Measurements from ENCODE around the gene DESI1.
"Not testable (repeated sequence)": the region's sequence is repeated elsewhere in the genome, so short reads cannot be mapped to it uniquely, and the experiment has no call there.

Gene DESI1

DNA sequence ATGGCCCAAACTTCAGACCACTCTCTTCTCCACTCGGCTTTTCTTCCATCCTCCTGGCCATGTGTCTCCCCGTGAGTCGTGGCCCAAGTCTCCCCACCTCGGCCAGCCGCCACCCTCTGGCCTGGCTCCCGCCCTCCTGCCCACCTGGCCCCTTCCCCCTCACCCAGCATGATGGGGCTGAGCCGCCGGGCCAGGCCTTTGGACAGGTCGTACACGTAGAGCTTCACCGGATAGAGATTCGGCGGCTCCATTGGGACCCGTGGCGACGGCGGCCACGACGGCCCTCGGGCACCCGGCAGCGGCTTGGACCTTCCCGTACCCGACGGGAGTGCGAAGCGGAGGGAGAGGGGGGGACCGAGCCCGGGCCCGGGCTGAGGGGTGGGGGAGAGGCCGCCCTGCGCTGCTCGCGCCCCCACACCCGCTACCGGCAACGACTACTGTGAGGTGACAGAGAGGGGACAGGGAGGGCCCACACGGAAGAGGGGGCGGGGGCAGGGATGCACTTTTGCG, at the start of gene DESI1:
Gene DESI1, minus strand, starts transcription at position 455 of the 510 bp plus-strand sequence. Its CDS starts 204 bp downstream, at position 251.
- TF ChIP-seq, protein P1, sequence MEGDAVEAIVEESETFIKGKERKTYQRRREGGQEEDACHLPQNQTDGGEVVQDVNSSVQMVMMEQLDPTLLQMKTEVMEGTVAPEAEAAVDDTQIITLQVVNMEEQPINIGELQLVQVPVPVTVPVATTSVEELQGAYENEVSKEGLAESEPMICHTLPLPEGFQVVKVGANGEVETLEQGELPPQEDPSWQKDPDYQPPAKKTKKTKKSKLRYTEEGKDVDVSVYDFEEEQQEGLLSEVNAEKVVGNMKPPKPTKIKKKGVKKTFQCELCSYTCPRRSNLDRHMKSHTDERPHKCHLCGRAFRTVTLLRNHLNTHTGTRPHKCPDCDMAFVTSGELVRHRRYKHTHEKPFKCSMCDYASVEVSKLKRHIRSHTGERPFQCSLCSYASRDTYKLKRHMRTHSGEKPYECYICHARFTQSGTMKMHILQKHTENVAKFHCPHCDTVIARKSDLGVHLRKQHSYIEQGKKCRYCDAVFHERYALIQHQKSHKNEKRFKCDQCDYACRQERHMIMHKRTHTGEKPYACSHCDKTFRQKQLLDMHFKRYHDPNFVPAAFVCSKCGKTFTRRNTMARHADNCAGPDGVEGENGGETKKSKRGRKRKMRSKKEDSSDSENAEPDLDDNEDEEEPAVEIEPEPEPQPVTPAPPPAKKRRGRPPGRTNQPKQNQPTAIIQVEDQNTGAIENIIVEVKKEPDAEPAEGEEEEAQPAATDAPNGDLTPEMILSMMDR (conservative IDR thresholded peaks at IDR 0.05; ENCODE audit: low read length): no peak
- H3K4me3 ChIP-seq (ENCODE audit: low read length): peak within 1 kb of the TSS; percentile 97
- DNase-seq (ENCODE audit: low read depth): no peak

DNA sequence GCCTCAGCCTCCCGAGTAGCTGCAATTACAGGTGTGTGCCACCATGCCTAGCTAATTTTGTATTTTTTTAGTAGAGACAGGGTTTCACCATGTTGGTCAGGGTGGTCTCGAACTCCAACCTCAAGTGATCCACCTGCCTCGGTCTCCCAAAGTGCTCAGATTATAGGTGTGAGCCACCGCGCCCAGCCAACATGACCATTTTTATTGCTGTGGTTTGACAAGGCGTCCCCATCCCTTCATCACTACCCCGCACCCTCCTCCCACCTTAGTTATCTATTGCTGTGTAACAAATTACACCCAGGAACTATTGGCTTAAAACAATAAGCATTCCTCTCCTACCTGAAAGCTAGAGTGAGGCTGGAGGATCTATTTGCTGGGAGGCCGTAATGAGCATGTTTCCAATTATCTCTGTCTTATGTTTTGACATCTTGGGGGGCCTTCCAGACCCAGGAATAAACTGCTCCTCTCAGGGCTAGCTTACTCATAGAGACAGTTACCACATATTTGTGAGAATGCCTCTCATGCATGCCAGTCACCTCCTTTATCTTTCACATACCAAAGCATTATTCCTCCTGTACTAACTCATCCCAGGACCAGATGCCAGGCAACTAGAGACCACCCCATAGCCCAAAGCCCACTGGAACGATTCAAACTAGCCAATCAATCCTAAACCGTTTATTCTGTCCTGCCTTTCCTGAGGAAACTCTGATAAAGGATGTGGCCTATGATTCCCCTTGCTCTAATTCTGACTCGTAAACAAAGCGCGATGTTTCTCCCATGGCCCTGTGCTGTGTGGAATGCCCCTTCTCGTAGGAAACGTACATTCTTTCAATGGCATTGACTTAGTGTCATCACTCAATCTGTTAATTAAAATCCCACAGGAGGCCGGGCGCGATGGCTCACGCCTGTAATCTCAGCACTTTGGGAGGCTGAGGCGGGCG, 48.4 kb upstream of the DESI1 start:
- no peak overlapping the region for H3K4me3 ChIP-seq (ENCODE audit: low read length)
- peak; percentile 94 for DNase-seq (ENCODE audit: low read depth)
- TF ChIP-seq, protein P1 (conservative IDR thresholded peaks at IDR 0.05; ENCODE audit: low read length): no peak

- H3K4me3 ChIP-seq (ENCODE audit: low read length): no peak overlapping the region
- no peak for DNase-seq (ENCODE audit: low read depth)
- TF ChIP-seq, protein P1 (conservative IDR thresholded peaks at IDR 0.05; ENCODE audit: low read length): no peak
Observed at GRCh38 chr22:41664951-41665350, 44.1 kb upstream of the DESI1 start.

DNA sequence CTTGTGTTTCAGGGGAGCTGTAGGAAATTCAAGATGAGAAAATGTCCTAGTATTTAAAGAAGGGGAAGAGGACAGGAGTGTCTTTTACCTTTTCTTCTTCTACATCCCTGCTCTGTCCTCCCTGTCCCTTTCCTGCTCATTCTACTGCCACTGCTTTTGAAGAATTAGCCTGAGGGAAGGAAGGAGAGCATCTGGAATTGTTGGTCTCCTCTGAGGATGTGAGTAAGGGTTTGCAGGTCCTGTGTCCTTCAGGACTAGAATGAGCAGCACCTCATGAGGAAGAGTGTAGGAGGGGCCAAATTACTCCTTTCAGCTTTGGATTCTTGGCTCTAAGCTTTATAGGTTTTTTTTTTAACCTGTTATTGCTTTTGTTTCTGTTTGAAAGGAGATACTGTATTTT, 43.6 kb upstream of the DESI1 start:
- no peak for DNase-seq (ENCODE audit: low read depth)
- H3K4me3 ChIP-seq (ENCODE audit: low read length): no peak overlapping the region
- TF ChIP-seq, protein P1 (conservative IDR thresholded peaks at IDR 0.05; ENCODE audit: low read length): no peak

DNA sequence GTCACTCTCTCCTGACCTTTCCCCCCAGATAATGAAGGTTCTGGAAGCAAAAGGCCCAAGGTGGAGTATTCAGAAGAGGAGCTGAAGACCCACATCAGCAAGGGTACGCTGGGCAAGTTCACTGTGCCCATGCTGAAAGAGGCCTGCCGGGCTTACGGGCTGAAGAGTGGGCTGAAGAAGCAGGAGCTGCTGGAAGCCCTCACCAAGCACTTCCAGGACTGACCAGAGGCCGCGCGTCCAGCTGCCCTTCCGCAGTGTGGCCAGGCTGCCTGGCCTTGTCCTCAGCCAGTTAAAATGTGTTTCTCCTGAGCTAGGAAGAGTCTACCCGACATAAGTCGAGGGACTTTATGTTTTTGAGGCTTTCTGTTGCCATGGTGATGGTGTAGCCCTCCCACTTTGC, 42.8 kb upstream of the DESI1 start:
- not testable (repeated sequence) for H3K4me3 ChIP-seq (ENCODE audit: low read length); DNase-seq (ENCODE audit: low read depth)

DNA sequence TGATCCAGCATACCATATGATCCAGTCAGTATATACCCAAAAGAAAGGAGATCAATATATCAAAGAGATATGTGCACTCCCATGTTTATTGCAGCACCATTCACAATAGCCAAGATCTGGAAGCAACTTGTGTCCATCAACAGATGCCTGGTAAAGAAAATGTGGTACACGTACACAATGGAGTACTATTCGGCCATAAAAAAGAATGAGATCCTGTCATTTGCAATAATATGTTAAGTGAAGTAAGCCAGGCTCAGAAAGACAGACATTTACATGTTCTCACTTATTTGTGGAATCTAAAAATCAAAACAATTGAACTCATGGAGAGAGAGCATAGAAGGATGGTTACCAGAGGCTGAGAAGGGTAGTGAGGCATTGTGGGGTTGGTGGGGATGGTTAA, 40.9 kb upstream of the DESI1 start:
- TF ChIP-seq, protein P1 (conservative IDR thresholded peaks at IDR 0.05; ENCODE audit: low read length): no peak
- no peak for DNase-seq (ENCODE audit: low read depth)
- no peak overlapping the region for H3K4me3 ChIP-seq (ENCODE audit: low read length)

- no peak overlapping the region for H3K4me3 ChIP-seq (ENCODE audit: low read length)
- DNase-seq (ENCODE audit: low read depth): no peak
- TF ChIP-seq, protein P1 (conservative IDR thresholded peaks at IDR 0.05; ENCODE audit: low read length): no peak
Observed at GRCh38 chr22:41661088-41661487, 40.2 kb upstream of the DESI1 start.

Data from AG10803 (cell line).